SK-N-SH treated with all-trans-retinoic acid at 6 μM for 48 hours (cell line): ENCODE data around the gene NDUFAF4.

ENCODE experiments used
- ATAC-seq: fragments of 200-7000 bp; cut with Tn5 transposase; 3 replicates; pipeline ENCODE4 v1.9.1; 2020; ENCODE audit warnings: mild to moderate bottlenecking, moderate library complexity
- ARNTL ChIP-seq: fragments of 450-650 bp; formaldehyde crosslinking; IDR thresholded peaks from 2 replicates; pipeline ENCODE4 v1.5.0; 2020; ENCODE audit warnings: low read depth, mild to moderate bottlenecking, moderate library complexity, borderline replicate concordance
- BACH2 ChIP-seq: fragments of 250-450 bp; sonication (Bioruptor Pico); IDR thresholded peaks from 2 replicates; pipeline ENCODE4 v1.9.0; 2021; ENCODE audit warnings: mild to moderate bottlenecking, borderline replicate concordance
- CSDC2 ChIP-seq: fragments of 250-450 bp; sonication (Bioruptor Pico); IDR thresholded peaks from 2 replicates; pipeline ENCODE4 v1.5.0; 2020; ENCODE audit warnings: mild to moderate bottlenecking, moderate library complexity
- CSRNP3 ChIP-seq: fragments of 250-450 bp; sonication (Bioruptor Pico); IDR thresholded peaks from 2 replicates; pipeline ENCODE4 v1.5.1; 2021; ENCODE audit warnings: mild to moderate bottlenecking, moderate library complexity
- ESRRG ChIP-seq: fragments of 250-450 bp; sonication (Bioruptor Pico); IDR thresholded peaks from 2 replicates; pipeline ENCODE4 v1.6.1; 2021; ENCODE audit warnings: mild to moderate bottlenecking
- GLIS3 ChIP-seq: fragments of 250-450 bp; sonication (Bioruptor Pico); IDR thresholded peaks from 2 replicates; pipeline ENCODE4 v1.5.0; 2020; ENCODE audit warnings: mild to moderate bottlenecking, moderate library complexity
- ISL1 ChIP-seq: fragments of 250-450 bp; sonication (Bioruptor Pico); IDR thresholded peaks from 2 replicates; pipeline ENCODE4 v2.1.2; 2022; ENCODE audit warnings: mild to moderate bottlenecking, moderate library complexity
- OSR1 ChIP-seq: fragments of 250-450 bp; sonication (Bioruptor Pico); IDR thresholded peaks from 2 replicates; pipeline ENCODE4 v1.8.0; 2022; ENCODE audit warnings: moderate library complexity, mild to moderate bottlenecking, inconsistent platforms
- PATZ1 ChIP-seq: fragments of 250-450 bp; sonication (Bioruptor Pico); IDR thresholded peaks from 2 replicates; pipeline ENCODE4 v1.8.0; 2020; ENCODE audit warnings: mild to moderate bottlenecking, moderate library complexity, borderline replicate concordance
- SNAI2 ChIP-seq: fragments of 250-450 bp; sonication (Bioruptor Pico); IDR thresholded peaks from 2 replicates; pipeline ENCODE4 v1.5.0; 2020; ENCODE audit warnings: mild to moderate bottlenecking, moderate library complexity
- TCF4 ChIP-seq: fragments of 250-450 bp; sonication (Bioruptor Pico); IDR thresholded peaks from 2 replicates; pipeline ENCODE4 v1.8.0; 2021; ENCODE audit warnings: mild to moderate bottlenecking, moderate library complexity, borderline replicate concordance
- TOX ChIP-seq: fragments of 250-450 bp; sonication (Bioruptor Pico); IDR thresholded peaks from 2 replicates; pipeline ENCODE4 v1.8.0; 2021; ENCODE audit warnings: mild to moderate bottlenecking, moderate library complexity, borderline replicate concordance
- TSHZ2 ChIP-seq: fragments of 250-450 bp; sonication (Bioruptor Pico); IDR thresholded peaks from 2 replicates; pipeline ENCODE4 v1.5.0; 2020; ENCODE audit warnings: mild to moderate bottlenecking, moderate library complexity
- ZC3H10 ChIP-seq: fragments of 250-450 bp; sonication (Bioruptor Pico); IDR thresholded peaks from 2 replicates; pipeline ENCODE4 v1.5.1; 2021; ENCODE audit warnings: mild to moderate bottlenecking, moderate library complexity
- ZFP3 ChIP-seq: fragments of 250-450 bp; sonication (Bioruptor Pico); IDR thresholded peaks from 2 replicates; pipeline ENCODE4 v1.5.0; 2020; ENCODE audit warnings: mild to moderate bottlenecking, moderate library complexity
- ZFP30 ChIP-seq: fragments of 450-650 bp; formaldehyde crosslinking; IDR thresholded peaks from 2 replicates; pipeline ENCODE4 v1.5.0; 2022; ENCODE audit warnings: mild to moderate bottlenecking, moderate library complexity
- ZNF565 ChIP-seq: fragments of 450-650 bp; formaldehyde crosslinking; conservative IDR thresholded peaks from 2 replicates; pipeline ENCODE4 v1.5.0; 2020; ENCODE audit warnings: low read depth, mild to moderate bottlenecking, moderate library complexity
- ZNF70 ChIP-seq: fragments of 450-650 bp; formaldehyde crosslinking; IDR thresholded peaks from 2 replicates; pipeline ENCODE4 v1.5.0; 2020; ENCODE audit warnings: mild to moderate bottlenecking, moderate library complexity
- ZNF8 ChIP-seq: fragments of 450-650 bp; formaldehyde crosslinking; IDR thresholded peaks from 2 replicates; pipeline ENCODE4 v1.5.0; 2020; ENCODE audit warnings: mild to moderate bottlenecking, moderate library complexity
- TF ChIP-seq, protein P1 (sequence below): fragments of 250-450 bp; sonication (Bioruptor Pico); IDR thresholded peaks from 2 replicates; pipeline ENCODE4 v1.8.0; 2021; ENCODE audit warnings: low read depth, mild to moderate bottlenecking, moderate library complexity, borderline replicate concordance
- TF ChIP-seq, protein P2 (sequence below): fragments of 250-450 bp; sonication (Bioruptor Pico); IDR thresholded peaks from 2 replicates; pipeline ENCODE4 v1.5.1; 2020; ENCODE audit warnings: low read depth, mild to moderate bottlenecking, moderate library complexity

NDUFAF4 gene

GRCh38 chr6:96899019-96899418, 1.3 kb upstream of the NDUFAF4 start:
- no peak for TF ChIP-seq OSR1 (CRISPR knock-in tag)
- TF ChIP-seq BACH2 (CRISPR knock-in tag) = no peak
- TF ChIP-seq ESRRG (CRISPR knock-in tag) = no peak
- TF ChIP-seq TCF4 (CRISPR knock-in tag) = no peak
- no peak for TF ChIP-seq CSRNP3 (CRISPR knock-in tag)
- TF ChIP-seq ZFP3 (CRISPR knock-in tag) = no peak
- no peak for TF ChIP-seq CSDC2 (CRISPR knock-in tag)
- TF ChIP-seq ZNF70 (CRISPR knock-in tag) = no peak
- TF ChIP-seq, protein P1, sequence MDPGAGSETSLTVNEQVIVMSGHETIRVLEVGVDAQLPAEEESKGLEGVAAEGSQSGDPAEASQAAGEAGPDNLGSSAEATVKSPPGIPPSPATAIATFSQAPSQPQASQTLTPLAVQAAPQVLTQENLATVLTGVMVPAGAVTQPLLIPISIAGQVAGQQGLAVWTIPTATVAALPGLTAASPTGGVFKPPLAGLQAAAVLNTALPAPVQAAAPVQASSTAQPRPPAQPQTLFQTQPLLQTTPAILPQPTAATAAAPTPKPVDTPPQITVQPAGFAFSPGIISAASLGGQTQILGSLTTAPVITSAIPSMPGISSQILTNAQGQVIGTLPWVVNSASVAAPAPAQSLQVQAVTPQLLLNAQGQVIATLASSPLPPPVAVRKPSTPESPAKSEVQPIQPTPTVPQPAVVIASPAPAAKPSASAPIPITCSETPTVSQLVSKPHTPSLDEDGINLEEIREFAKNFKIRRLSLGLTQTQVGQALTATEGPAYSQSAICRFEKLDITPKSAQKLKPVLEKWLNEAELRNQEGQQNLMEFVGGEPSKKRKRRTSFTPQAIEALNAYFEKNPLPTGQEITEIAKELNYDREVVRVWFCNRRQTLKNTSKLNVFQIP (CRISPR knock-in tag) = 0 out of 2 replicates have a peak, but pooled peaks have one; percentile 66
- TF ChIP-seq SNAI2 = no peak
- TF ChIP-seq ZNF565 = no peak
- TF ChIP-seq ISL1 (CRISPR knock-in tag) = 0 out of 2 replicates have a peak, but pooled peaks have one; percentile 9
- TF ChIP-seq TOX (CRISPR knock-in tag) = no peak
- no peak for TF ChIP-seq ZNF8 (CRISPR knock-in tag)
- TF ChIP-seq, protein P2, sequence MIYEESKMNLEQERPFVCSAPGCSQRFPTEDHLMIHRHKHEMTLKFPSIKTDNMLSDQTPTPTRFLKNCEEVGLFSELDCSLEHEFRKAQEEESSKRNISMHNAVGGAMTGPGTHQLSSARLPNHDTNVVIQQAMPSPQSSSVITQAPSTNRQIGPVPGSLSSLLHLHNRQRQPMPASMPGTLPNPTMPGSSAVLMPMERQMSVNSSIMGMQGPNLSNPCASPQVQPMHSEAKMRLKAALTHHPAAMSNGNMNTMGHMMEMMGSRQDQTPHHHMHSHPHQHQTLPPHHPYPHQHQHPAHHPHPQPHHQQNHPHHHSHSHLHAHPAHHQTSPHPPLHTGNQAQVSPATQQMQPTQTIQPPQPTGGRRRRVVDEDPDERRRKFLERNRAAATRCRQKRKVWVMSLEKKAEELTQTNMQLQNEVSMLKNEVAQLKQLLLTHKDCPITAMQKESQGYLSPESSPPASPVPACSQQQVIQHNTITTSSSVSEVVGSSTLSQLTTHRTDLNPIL (CRISPR knock-in tag) = no peak
- ATAC-seq = peak; percentile 53

- ATAC-seq = peak; percentile 9
- no peak for TF ChIP-seq TCF4 (CRISPR knock-in tag)
- TF ChIP-seq ISL1 (CRISPR knock-in tag) = no peak
- TF ChIP-seq ZFP3 (CRISPR knock-in tag) = no peak
- TF ChIP-seq ZFP30 = no peak
- TF ChIP-seq ESRRG (CRISPR knock-in tag) = no peak
- TF ChIP-seq ZC3H10 (CRISPR knock-in tag) = no peak
- TF ChIP-seq PATZ1 (CRISPR knock-in tag) = no peak
- TF ChIP-seq ZNF70 (CRISPR knock-in tag) = no peak
These were observed 655 bp upstream of the NDUFAF4 start for GRCh38 chr6:96898241-96898851.

GRCh38 chr6:96889146-96889545, 8.5 kb downstream of the NDUFAF4 start:
- no peak for ATAC-seq
- no peak for TF ChIP-seq CSDC2 (CRISPR knock-in tag)
- TF ChIP-seq ESRRG (CRISPR knock-in tag) = no peak
- TF ChIP-seq ISL1 (CRISPR knock-in tag) = no peak
- TF ChIP-seq ARNTL = no peak
- no peak for TF ChIP-seq SNAI2
- TF ChIP-seq ZC3H10 (CRISPR knock-in tag) = no peak
- TF ChIP-seq TSHZ2 (CRISPR knock-in tag) = no peak
- no peak for TF ChIP-seq ZNF565
- TF ChIP-seq GLIS3 (CRISPR knock-in tag) = no peak
- no peak for TF ChIP-seq ZNF8 (CRISPR knock-in tag)
- no peak for TF ChIP-seq ZNF70 (CRISPR knock-in tag)
- TF ChIP-seq ZFP3 (CRISPR knock-in tag) = no peak
- TF ChIP-seq CSRNP3 (CRISPR knock-in tag) = no peak
- no peak for TF ChIP-seq PATZ1 (CRISPR knock-in tag)
- no peak for TF ChIP-seq BACH2 (CRISPR knock-in tag)
- TF ChIP-seq, protein P1 (CRISPR knock-in tag) = no peak
